ENCODE measurements around the gene ALG14.

ALG14 gene

GRCh38 chr1:94988356-94988755, 84.4 kb downstream of the ALG14 start:
- H3K36me3 ChIP-seq (replicated peaks), result no peaks in the 10 kb centered on the region
- DNase-seq (ENCODE audit: low spot score in 2 of 2), result no peak
- no peak overlapping the region for H3K4me3 ChIP-seq
- in situ Hi-C loops (cut with MboI; ENCODE audit: low sequenced_read_pairs), result no loop called here
- H3K4me1 ChIP-seq, result peaks cover 45% of the 10 kb centered on the region
- H3K9me3 ChIP-seq, result no peaks in the 10 kb centered on the region
- H3K27me3 ChIP-seq (ENCODE audit: low read depth), result no peaks in the 10 kb centered on the region

DNA sequence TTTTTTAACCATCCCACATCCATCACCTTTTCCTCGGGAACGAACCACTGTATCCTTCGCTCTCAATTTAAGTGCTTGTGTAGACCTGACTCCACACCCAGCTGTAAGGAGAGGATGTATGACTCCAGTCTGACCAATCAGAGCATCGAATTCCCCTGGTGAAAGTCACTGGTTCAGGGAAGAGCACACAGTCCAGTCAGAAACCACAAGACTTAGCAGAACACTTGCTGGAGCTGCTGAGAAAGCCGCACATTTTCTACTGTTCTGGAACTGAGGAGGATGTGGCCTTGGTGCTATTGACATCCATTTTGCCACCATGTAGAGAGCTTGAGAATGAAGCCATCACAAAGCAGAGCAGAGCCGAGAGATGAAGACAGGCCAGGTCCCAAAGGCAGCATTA, 86.0 kb downstream of the ALG14 start:
- Histone ChIP-seq H3K27me3 (ENCODE audit: low read depth) (no peaks in the 10 kb centered on the region), H3K4me3 (no peak overlapping the region), H3K4me1 (peaks cover 45% of the 10 kb centered on the region), H3K36me3 (replicated peaks) (no peaks in the 10 kb centered on the region), H3K9me3 (no peaks in the 10 kb centered on the region)
- no peak for DNase-seq (ENCODE audit: low spot score in 2 of 2)
- in situ Hi-C loops (cut with MboI; ENCODE audit: low sequenced_read_pairs), result no loop called here

DNA sequence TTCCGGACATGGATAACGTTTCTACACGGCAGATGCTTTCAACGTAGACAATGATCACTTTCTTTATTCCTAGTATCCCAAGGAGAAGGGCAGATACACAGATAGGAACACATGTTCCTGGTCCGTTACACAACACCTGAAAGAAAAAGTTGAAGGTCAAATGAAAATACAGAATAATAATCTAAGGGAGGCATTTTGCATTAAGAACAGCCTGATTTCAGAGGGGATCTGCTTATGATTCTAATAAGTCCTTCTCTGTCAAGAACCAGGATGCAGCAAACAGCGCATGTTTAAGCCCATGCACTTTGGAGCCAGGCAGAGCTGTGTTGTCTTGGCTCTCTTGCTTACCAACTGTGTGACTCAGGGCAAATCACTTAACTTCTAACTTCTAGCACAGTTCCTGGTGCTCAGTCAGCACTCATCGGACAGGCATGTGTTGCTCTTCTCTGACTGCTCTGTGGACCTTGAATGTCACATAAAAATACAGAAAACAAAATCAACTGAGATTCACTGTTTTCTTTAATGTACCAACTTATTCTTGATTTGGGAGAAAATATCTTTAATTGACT, 89.5 kb downstream of the ALG14 start:
- H3K4me1 ChIP-seq, result peaks cover 22% of the 10 kb centered on the region
- in situ Hi-C loops (cut with MboI; ENCODE audit: low sequenced_read_pairs), result no loop called here
- no peak for DNase-seq (ENCODE audit: low spot score in 2 of 2)
- no peaks in the 10 kb centered on the region for H3K27me3 ChIP-seq (ENCODE audit: low read depth)
- no peaks in the 10 kb centered on the region for H3K9me3 ChIP-seq
- H3K36me3 ChIP-seq (replicated peaks), result no peaks in the 10 kb centered on the region
- H3K4me3 ChIP-seq, result no peak overlapping the region

DNA sequence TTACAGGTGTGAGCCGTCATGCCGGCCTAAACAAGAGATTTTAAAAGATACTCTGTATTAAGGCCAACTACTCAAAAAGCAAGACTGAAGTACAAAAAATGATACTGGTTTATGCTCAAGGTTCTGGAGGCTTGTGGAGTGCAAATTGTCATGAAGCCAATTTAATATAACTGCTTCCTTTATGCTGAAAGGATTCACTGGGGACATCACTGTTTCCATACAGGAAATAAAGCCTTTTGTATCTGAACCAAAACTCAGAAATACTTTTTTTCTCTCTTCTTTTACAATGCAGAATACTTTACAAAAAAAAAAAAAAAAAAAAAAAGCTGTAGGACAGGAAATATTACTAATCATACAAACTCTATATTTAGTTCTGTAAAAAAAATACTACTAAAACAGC, 90.4 kb downstream of the ALG14 start:
- no peaks in the 10 kb centered on the region for H3K36me3 ChIP-seq (replicated peaks)
- in situ Hi-C loops (cut with MboI; ENCODE audit: low sequenced_read_pairs), result no loop called here

GRCh38 chr1:94981575-94981973, 91.2 kb downstream of the ALG14 start:
- in situ Hi-C loops (cut with MboI; ENCODE audit: low sequenced_read_pairs), result no loop called here

More for the DNA sequence above, 90.4 kb downstream of the ALG14 start:
- H3K9me3 ChIP-seq, result no peaks in the 10 kb centered on the region
- no peak overlapping the region for H3K4me3 ChIP-seq
- H3K4me1 ChIP-seq, result peaks cover 22% of the 10 kb centered on the region
- no peaks in the 10 kb centered on the region for H3K27me3 ChIP-seq (ENCODE audit: low read depth)
- DNase-seq (ENCODE audit: low spot score in 2 of 2), result no peak

DNA sequence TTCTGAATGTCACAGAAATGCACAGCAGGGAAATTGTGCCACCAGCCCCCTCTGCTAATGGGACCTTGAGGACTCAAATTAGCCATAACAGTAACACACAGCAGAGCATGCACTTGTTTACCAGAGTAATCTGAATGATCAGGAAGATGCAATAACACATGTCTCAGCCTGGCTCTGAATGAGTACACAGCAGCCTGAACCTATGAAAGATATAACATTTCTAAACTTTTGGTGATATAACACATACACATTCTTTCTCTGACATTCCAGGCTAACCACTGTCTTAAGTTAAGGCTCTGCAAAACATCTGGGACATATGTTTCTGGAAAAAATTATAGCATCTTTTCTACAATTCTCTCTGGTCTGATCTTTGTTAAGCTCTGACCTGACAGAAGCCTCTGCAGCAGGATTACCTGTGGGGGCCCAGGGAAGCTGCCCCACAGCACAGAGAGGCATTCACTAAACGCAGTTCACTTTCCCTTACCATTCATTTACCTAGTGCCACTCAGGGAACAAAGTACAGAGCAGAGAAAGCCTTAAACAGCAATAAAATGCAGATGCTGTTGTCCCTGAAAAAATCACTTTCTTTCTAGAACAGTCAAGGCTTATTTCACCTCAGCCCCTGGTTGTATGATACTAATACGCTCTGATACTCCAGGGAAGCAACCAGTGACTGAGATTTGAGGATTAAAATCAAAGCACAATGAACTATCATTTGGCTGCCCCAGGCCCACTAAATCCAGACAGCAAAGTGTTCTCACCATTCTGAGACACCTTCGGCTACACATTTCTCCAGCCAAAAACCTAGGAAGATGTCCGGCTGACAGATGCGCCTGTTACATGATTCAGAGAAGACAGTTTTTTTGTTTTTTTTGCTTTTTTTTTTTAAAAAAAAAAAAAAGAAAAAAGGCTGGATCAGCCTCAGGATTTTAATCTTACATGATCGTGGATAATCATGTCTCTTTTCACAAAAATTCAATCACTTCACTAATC, 91.9 kb downstream of the ALG14 start:
- in situ Hi-C loops (cut with MboI; ENCODE audit: low sequenced_read_pairs), result no loop called here
- DNase-seq (ENCODE audit: low spot score in 2 of 2), result no peak
- H3K27me3 ChIP-seq (ENCODE audit: low read depth), result no peaks in the 10 kb centered on the region
- no peak overlapping the region for H3K4me3 ChIP-seq
- no peaks in the 10 kb centered on the region for H3K36me3 ChIP-seq (replicated peaks)
- H3K4me1 ChIP-seq, result peaks cover 15% of the 10 kb centered on the region
- H3K9me3 ChIP-seq, result no peaks in the 10 kb centered on the region

More at GRCh38 chr1:94981575-94981973, 91.2 kb downstream of the ALG14 start:
- H3K27me3 ChIP-seq (ENCODE audit: low read depth), result no peaks in the 10 kb centered on the region
- no peaks in the 10 kb centered on the region for H3K36me3 ChIP-seq (replicated peaks)
- H3K4me3 ChIP-seq, result no peak overlapping the region
- no peaks in the 10 kb centered on the region for H3K9me3 ChIP-seq
- peaks cover 22% of the 10 kb centered on the region for H3K4me1 ChIP-seq
- no peak for DNase-seq (ENCODE audit: low spot score in 2 of 2)

- H3K36me3 ChIP-seq (replicated peaks), result no peaks in the 10 kb centered on the region
- no peaks in the 10 kb centered on the region for H3K27me3 ChIP-seq (ENCODE audit: low read depth)
- H3K4me1 ChIP-seq, result peaks cover 8% of the 10 kb centered on the region
- no peaks in the 10 kb centered on the region for H3K9me3 ChIP-seq
- DNase-seq (ENCODE audit: low spot score in 2 of 2), result no peak
- in situ Hi-C loops (cut with MboI; ENCODE audit: low sequenced_read_pairs), result no loop called here
- no peak overlapping the region for H3K4me3 ChIP-seq
Measured at GRCh38 chr1:94979656-94980581, 92.8 kb downstream of the ALG14 start.

DNA sequence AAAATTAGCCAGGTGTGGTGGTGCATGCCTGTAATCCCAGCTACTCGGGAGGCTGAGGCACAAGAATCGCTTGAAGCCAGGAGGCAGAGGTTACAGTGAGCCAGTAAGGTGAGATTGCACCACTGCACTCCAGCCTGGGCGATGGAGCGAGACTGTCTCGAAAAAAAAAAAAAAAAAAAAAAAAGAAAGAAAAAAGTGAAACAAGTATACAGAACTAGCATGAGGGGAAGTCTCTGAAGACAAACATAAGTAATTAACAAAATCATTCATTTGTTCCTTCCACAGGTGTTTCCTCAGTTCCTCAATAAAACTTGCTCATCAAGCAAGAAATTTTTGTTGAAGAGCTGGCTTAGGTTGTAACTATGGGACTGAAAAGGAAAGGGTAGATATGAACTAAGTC, 93.6 kb downstream of the ALG14 start:
- Histone ChIP-seq H3K9me3 (no peaks in the 10 kb centered on the region), H3K27me3 (ENCODE audit: low read depth) (no peaks in the 10 kb centered on the region), H3K4me3 (no peak overlapping the region), H3K4me1 (peaks cover 3% of the 10 kb centered on the region; the same call in 1 of the 2 replicates), H3K36me3 (replicated peaks) (no peaks in the 10 kb centered on the region)
- no peak for DNase-seq (ENCODE audit: low spot score in 2 of 2)
- in situ Hi-C loops (cut with MboI; ENCODE audit: low sequenced_read_pairs), result no loop called here

- H3K27me3 ChIP-seq (ENCODE audit: low read depth), result no peaks in the 10 kb centered on the region
- DNase-seq (ENCODE audit: low spot score in 2 of 2), result no peak
- in situ Hi-C loops (cut with MboI; ENCODE audit: low sequenced_read_pairs), result no loop called here
- peaks cover 3% of the 10 kb centered on the region; the same call in 1 of the 2 replicates for H3K4me1 ChIP-seq
- H3K4me3 ChIP-seq, result no peak overlapping the region
- H3K9me3 ChIP-seq, result no peaks in the 10 kb centered on the region
- no peaks in the 10 kb centered on the region for H3K36me3 ChIP-seq (replicated peaks)
Measured at GRCh38 chr1:94978401-94978800, 94.3 kb downstream of the ALG14 start.

GRCh38 chr1:94976971-94977548, 95.7 kb downstream of the ALG14 start:
- H3K36me3 ChIP-seq (replicated peaks), result no peaks in the 10 kb centered on the region
- H3K27me3 ChIP-seq (ENCODE audit: low read depth), result no peaks in the 10 kb centered on the region
- H3K4me1 ChIP-seq, result peaks cover 3% of the 10 kb centered on the region; the same call in 1 of the 2 replicates
- H3K4me3 ChIP-seq, result no peak overlapping the region
- DNase-seq (ENCODE audit: low spot score in 2 of 2), result no peak
- H3K9me3 ChIP-seq, result no peaks in the 10 kb centered on the region
- in situ Hi-C loops (cut with MboI; ENCODE audit: low sequenced_read_pairs), result no loop called here

GRCh38 chr1:94974824-94975223, 97.9 kb downstream of the ALG14 start:
- Histone ChIP-seq H3K4me3 (no peak overlapping the region), H3K27me3 (ENCODE audit: low read depth) (no peaks in the 10 kb centered on the region), H3K36me3 (replicated peaks) (no peaks in the 10 kb centered on the region), H3K4me1 (peaks cover 18% of the 10 kb centered on the region), H3K9me3 (no peaks in the 10 kb centered on the region)
- DNase-seq (ENCODE audit: low spot score in 2 of 2), result no peak
- in situ Hi-C loops (cut with MboI; ENCODE audit: low sequenced_read_pairs), result no loop called here

DNA sequence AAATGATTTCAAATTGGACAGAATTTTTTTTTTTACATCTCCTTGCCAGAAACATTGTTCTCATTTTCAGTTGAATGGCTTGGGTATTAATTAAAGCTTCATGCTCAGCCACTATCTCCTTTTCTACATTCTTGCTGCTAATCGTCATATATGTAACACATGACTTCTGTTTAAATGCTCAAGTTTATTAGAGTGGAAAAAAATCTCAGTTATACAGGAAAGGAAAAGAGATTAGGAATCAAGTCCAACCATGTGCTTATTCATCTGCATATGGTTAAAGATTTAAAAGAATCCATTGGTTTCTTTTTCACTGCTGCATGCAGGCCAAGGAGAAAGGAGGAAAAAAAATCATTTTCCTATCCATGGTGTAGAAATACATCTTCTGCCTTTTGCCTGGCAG, 98.5 kb downstream of the ALG14 start:
- DNase-seq (ENCODE audit: low spot score in 2 of 2), result no peak
- H3K4me1 ChIP-seq, result peaks cover 18% of the 10 kb centered on the region
- in situ Hi-C loops (cut with MboI; ENCODE audit: low sequenced_read_pairs), result no loop called here

DNA sequence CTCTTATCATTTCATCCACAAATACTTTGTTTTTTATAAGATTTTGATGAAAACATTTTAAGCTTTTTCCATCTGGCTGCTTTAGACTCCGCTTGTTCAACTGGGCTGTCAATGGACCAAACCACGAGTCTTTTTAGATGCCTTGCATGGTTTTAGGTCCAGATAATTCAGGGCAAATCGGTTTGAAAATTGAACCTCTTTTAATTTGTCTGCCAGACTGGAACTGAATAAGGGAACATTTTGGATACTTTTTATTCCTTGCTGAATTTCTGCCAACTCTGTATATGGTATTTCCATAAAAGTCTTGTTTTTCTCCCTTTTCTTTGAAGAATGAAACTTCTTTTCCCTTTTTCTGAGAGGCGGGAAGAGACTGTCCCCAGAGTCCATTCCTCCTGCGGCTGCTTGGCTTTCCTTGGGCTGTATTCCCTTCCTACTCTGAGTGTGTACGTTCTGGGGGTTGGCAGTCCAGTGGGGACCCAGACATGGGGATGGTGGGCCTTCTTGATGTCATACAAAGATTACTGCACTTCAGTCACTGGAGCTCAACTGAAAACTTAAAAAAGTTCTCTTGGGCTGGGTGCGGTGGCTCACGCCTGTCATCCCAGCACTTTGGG, 99.3 kb downstream of the ALG14 start:
- Histone ChIP-seq H3K27me3 (ENCODE audit: low read depth) (no peaks in the 10 kb centered on the region), H3K4me3 (no peak overlapping the region), H3K4me1 (peaks cover 18% of the 10 kb centered on the region), H3K36me3 (replicated peaks) (no peaks in the 10 kb centered on the region), H3K9me3 (no peaks in the 10 kb centered on the region)
- no peak for DNase-seq (ENCODE audit: low spot score in 2 of 2)
- in situ Hi-C loops (cut with MboI; ENCODE audit: low sequenced_read_pairs), result no loop called here

More for the DNA sequence above, 98.5 kb downstream of the ALG14 start:
- Histone ChIP-seq H3K4me3 (no peak overlapping the region), H3K9me3 (no peaks in the 10 kb centered on the region), H3K36me3 (replicated peaks) (no peaks in the 10 kb centered on the region), H3K27me3 (ENCODE audit: low read depth) (no peaks in the 10 kb centered on the region)

Measured in HAP-1 (cell line).